Measurements from ENCODE around the gene RAPGEF4. TPM values are rescaled to one million over a fixed set of nuclear protein-coding genes. Genes with fewer than 3 reads are reported as not detected.
A peak's percentile ranks its signal among the peaks of the same experiment; 100 is the strongest.

The RAPGEF4 gene
- total RNA-seq, 1 donor from 2014 or later: 21.8 TPM

DNA sequence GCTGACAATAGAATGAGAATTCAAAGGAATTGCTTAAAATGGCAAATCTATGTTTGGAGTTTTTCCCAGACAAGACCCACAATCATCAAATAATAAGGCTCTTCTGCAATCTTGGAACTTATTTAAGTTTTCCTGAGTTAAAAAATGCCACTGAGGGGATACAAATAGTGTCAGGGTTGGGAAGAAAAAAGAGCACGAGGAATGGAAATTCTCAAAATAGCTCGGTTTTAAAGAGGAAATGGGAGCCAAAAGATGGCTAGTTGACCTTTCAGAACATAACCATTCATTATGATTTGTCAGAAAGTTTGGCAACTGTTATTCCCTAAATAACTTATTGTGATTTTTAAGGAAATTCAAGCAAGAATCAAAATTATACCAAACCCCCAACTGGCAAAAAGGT is 127.7 kb downstream of the RAPGEF4 start:
- H3K4me1 ChIP-seq: peaks cover 3% of the 10 kb centered on the region
- H3K27ac ChIP-seq: no peak overlapping the region
- no peak overlapping the region for H3K4me3 ChIP-seq
- peaks cover 4% of the 10 kb centered on the region for H3K27me3 ChIP-seq
- ATAC-seq (no peak), DNase-seq (no peak)
- TF ChIP-seq, protein P1, sequence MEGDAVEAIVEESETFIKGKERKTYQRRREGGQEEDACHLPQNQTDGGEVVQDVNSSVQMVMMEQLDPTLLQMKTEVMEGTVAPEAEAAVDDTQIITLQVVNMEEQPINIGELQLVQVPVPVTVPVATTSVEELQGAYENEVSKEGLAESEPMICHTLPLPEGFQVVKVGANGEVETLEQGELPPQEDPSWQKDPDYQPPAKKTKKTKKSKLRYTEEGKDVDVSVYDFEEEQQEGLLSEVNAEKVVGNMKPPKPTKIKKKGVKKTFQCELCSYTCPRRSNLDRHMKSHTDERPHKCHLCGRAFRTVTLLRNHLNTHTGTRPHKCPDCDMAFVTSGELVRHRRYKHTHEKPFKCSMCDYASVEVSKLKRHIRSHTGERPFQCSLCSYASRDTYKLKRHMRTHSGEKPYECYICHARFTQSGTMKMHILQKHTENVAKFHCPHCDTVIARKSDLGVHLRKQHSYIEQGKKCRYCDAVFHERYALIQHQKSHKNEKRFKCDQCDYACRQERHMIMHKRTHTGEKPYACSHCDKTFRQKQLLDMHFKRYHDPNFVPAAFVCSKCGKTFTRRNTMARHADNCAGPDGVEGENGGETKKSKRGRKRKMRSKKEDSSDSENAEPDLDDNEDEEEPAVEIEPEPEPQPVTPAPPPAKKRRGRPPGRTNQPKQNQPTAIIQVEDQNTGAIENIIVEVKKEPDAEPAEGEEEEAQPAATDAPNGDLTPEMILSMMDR (IDR thresholded peaks at IDR 0.05): no peak
- no peaks in the 10 kb centered on the region for H3K9me3 ChIP-seq
- intact Hi-C loops (cut with DNase I): no loop called here
- H3K36me3 ChIP-seq: no peaks in the 10 kb centered on the region

- Histone ChIP-seq H3K27ac (no peak overlapping the region), H3K4me1 (peaks cover 3% of the 10 kb centered on the region), H3K27me3 (peaks cover 4% of the 10 kb centered on the region), H3K36me3 (no peaks in the 10 kb centered on the region), H3K9me3 (no peaks in the 10 kb centered on the region), H3K4me3 (no peak overlapping the region)
- TF ChIP-seq, protein P1 (IDR thresholded peaks at IDR 0.05): peak; percentile 66
- DNase-seq (peak; percentile 75), ATAC-seq (peak; percentile 92)
- intact Hi-C loops (cut with DNase I): no loop called here
Observed at GRCh38 chr2:172864182-172864581, 128.5 kb downstream of the RAPGEF4 start.

DNA sequence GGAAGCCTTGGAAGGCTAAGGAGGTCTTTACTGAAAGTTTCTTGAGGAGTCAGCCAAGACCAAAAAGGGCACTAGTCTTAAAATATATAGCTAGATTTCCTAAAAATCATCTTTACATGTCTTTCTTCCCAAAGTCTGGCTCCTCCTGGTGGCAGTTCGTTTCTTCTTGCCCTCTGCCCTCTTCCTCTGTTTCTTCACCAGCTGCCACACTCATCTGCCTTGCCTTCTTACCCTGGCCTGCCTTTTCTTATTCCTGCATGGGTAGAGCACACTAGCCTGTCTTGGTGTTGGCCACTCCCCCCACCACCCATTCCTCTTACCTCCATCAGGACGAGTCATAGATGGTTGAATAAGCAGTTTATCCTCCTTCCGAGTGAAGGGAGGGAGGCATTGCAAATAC is 129.8 kb downstream of the RAPGEF4 start:
- intact Hi-C loops (cut with DNase I): no loop called here
- ATAC-seq: no peak
- TF ChIP-seq, protein P1 (IDR thresholded peaks at IDR 0.05): no peak

DNA sequence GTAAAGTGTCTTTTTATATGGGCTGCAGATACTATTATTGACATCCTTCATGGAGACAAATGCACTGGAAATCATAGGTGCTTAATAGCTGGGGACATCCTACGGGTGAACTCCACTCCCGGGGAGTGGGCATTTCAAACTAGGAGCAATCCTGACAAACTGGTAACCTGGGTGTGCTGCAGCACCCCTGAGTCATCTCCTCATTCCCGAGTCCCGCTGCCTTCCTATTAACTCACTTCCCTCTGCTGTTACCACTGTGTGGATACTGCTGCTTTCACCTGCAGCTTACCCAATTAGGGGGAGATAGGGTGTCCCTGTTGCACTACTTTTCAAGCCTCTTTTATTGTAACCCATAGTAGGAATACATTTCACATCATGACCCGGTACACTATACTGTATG is 134.2 kb downstream of the RAPGEF4 start:
- H3K36me3 ChIP-seq: no peaks in the 10 kb centered on the region
- no peaks in the 10 kb centered on the region for H3K9me3 ChIP-seq
- H3K4me3 ChIP-seq: no peak overlapping the region
- TF ChIP-seq, protein P1 (IDR thresholded peaks at IDR 0.05): no peak
- H3K4me1 ChIP-seq: no peaks in the 10 kb centered on the region
- H3K27ac ChIP-seq: no peak overlapping the region
- intact Hi-C loops (cut with DNase I): no loop called here
- ATAC-seq: no peak
- no peaks in the 10 kb centered on the region for H3K27me3 ChIP-seq
- DNase-seq: no peak

More for the DNA sequence above, 129.8 kb downstream of the RAPGEF4 start:
- no peak for DNase-seq
- Histone ChIP-seq H3K27ac (no peak overlapping the region), H3K36me3 (no peaks in the 10 kb centered on the region), H3K9me3 (no peaks in the 10 kb centered on the region), H3K4me1 (peaks cover 3% of the 10 kb centered on the region), H3K27me3 (peaks cover 4% of the 10 kb centered on the region), H3K4me3 (no peak overlapping the region)

GRCh38 chr2:172870396-172870795 is 134.8 kb downstream of the RAPGEF4 start:
- ATAC-seq: no peak
- no peaks in the 10 kb centered on the region for H3K36me3 ChIP-seq
- TF ChIP-seq, protein P1 (IDR thresholded peaks at IDR 0.05): no peak
- H3K27ac ChIP-seq: no peak overlapping the region
- no peaks in the 10 kb centered on the region for H3K4me1 ChIP-seq
- intact Hi-C loops (cut with DNase I): no loop called here
- H3K4me3 ChIP-seq: no peak overlapping the region
- no peaks in the 10 kb centered on the region for H3K9me3 ChIP-seq
- DNase-seq: no peak
- no peaks in the 10 kb centered on the region for H3K27me3 ChIP-seq

GRCh38 chr2:172877826-172878225 is 142.2 kb downstream of the RAPGEF4 start:
- ATAC-seq: no peak
- no peaks in the 10 kb centered on the region for H3K4me1 ChIP-seq
- H3K27me3 ChIP-seq: no peaks in the 10 kb centered on the region
- TF ChIP-seq, protein P1 (IDR thresholded peaks at IDR 0.05): no peak
- intact Hi-C loops (cut with DNase I): no loop called here
- H3K9me3 ChIP-seq: no peaks in the 10 kb centered on the region
- no peak overlapping the region for H3K27ac ChIP-seq
- DNase-seq: no peak
- no peaks in the 10 kb centered on the region for H3K36me3 ChIP-seq
- H3K4me3 ChIP-seq: no peak overlapping the region

All from upper lobe of right lung (tissue), 1 donor.